Muscle of arm (tissue), 12 donors: ENCODE data around the gene PPP1R1C. TPM values are rescaled to one million over a fixed set of nuclear protein-coding genes. Genes with fewer than 3 reads are reported as not detected.
A peak's percentile ranks its signal among the peaks of the same experiment; 100 is the strongest.
"Not testable (repeated sequence)": the region's sequence is repeated elsewhere in the genome, so short reads cannot be mapped to it uniquely, and the experiment has no call there.

Experiments
- DNase-seq: peaks from one replicate; pipeline ENCODE4 v3.0.0-alpha.2; 2013
- polyA plus RNA-seq, 12 donors: library from polyadenylated mRNA; unstranded; fragments of 120-200 nt; gene quantifications; one replicate each; pipeline ENCODE4 v1.2.1, GENCODE V29; 2013; ENCODE audit not compliant: insufficient read length in 12 of 12

PPP1R1C gene
- polyA plus RNA-seq, 12 donors = 0.34 to 2.1 (median 0.77) TPM; not detected in 2

- no peak for DNase-seq
Measured at GRCh38 chr2:182014284-182014683, 28.6 kb downstream of the PPP1R1C start.

DNA sequence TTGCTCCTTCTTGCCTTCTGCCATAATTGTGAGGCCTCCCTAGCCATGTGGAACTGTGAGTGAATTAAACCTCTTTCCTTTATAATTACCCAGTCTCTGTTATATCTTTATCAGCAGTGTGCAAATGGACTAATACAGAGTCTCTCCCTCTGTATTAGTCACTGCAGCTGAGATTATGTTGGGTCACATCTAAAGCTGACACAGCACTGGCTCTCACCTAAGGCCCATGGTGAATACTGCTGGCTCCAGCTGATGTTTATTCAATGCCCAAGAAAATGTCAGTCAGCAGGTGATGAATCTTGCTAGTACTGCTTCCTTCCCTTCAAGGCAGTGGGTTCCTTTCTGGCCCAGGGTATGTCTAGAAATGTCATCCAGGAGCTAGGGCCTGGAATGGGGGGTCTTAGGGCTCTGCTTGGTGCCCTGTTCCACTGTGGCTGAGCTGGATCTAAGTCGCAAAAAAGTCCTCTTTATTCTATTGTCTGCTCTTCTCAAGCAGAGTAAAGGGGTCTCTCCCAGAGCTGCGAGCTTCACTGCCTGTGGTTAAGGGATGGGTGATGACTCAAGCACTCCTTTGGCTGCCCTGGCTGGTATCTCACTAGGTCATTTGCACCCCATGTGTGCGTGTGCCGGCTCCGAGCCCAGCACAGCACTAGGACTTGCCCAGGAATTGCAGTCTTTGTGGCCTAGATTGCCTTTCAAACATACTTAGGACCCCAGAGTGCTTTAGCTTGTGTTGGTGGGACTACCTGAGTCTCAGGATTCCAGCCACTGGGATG, 29.9 kb downstream of the PPP1R1C start:
- no peak for DNase-seq

DNA sequence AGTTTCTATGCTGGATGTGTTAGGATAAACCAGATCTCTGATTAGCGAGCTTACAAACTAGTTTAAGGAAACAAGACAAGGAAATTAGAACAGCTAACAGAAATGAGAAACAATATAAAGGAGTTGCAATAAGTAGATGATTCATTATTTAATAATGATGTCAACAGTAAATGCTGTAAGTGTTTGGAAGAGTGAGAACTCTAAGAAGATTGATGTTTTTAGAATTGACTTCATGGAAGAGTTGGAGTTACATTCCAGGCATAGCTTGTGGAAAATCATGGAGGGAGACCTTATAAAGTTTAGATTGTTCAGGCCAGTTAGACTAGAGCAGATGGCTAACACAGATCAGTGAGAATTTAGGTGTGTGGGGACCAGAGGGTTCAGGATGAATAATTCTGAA, 32.6 kb downstream of the PPP1R1C start:
- DNase-seq = no peak

- DNase-seq = no peak
Measured at GRCh38 chr2:182019731-182020130, 34.1 kb downstream of the PPP1R1C start.

DNA sequence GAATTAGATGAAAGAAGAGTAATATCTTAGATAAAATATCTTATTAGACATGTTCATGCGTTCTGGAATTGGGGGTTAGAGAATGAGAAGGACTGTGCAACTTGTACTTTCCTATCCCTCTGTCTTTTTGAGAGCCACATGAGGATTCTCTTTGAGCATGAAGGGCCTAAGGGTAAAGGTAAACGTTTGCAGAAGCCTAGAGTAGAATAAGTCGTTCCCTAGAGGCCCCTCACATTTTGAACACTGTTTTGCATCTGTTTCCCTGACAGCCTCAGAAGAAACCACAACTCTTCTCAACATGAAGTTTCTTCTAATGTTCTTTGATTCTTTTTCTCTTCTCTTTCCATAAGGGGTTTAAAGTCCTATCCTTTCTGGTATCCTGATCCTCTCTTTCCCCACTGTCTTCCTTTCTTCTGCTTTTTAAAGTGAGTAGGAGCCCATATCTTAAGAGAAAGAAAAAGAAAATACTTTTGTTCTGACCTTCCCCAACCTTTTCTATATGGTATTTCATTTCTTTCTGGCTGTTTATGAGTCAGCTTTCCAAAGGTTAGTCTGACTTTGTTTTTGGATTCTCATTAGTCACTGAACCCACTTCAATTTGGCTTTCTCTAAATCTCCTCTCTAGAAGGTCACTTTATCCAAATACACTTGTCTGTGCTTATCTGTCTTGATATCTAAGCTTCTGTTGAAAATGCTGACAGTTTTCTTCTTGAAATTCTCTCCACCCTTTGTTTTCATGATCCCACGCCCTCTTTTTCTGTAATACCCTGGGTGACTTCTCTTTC, 34.8 kb downstream of the PPP1R1C start:
- DNase-seq = no peak

DNA sequence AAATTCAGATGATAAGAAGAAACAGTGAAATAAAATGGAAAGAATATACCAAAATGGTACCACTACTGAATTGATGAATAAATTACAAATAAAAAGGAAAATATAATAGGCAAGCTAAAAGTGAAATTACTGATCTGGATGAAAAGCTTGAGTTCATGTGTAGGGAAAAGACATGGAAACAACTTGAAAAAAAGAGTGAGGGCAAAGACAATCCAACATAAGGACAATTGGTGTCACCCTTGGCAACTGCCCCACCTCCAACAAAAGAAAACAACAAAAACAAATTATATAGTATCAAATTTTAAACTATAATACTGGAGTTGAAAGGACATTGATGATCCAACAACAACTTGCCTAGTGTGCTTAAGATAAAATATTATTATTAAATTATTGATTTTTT, 37.6 kb downstream of the PPP1R1C start:
- DNase-seq = no peak

GRCh38 chr2:182030875-182031274, 45.2 kb downstream of the PPP1R1C start:
- DNase-seq = not testable (repeated sequence)

DNA sequence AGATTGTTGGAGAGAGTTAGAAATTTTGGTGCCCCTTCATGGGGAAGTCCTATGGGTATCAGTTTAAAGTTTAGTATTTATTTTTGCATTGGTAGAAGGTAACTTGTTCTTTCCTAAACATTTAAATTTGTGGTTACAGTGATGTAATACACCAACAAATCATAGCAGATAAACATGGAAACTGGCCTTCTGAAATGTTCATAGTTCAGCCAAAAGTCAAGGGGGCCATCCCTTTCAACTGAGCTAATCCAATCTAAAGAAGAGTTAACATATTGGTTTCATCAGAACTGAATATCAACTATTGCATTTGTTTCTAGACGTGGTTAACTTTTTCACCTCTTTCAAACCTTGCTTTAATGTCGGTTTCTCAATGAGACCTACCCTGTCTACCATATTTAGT, 46.3 kb downstream of the PPP1R1C start:
- no peak for DNase-seq

DNA sequence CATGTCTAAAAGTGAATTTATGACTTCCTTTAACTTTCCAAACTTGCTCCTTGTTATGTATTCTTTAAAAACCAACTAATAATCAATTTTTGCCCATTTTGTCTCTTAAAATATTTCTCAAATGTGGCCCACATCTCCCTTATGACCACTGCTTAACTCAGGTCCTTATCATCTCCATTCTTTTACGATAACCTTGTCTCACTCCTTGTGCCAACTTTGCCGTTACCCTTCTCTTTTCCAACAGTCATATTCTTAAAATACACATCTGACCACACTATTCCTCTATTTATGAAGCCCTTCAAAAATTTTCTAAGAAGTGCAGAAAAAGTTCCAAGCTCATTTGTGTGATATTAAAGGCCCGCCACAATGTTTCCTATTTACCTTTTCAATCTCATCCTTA, 47.8 kb downstream of the PPP1R1C start:
- DNase-seq = no peak

DNA sequence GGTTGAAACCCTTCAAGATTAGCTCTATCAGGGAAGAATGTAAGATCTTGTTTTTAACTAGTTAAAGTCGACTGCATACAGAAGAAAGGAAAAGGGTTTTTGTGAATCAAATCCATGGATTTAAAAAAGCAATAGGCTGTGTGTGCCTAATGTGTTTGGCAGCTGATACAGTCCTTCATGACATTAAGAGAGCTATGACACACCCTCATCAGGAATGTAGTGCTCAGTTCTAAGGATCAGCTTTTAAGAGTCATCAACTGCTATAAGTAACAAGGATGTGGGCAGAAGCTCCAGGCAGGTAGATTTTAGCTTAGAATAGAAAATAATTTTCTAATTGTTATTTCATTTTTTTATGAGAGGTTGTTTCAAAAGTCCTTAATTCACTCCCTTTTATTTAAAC, 52.9 kb downstream of the PPP1R1C start:
- DNase-seq = no peak

DNA sequence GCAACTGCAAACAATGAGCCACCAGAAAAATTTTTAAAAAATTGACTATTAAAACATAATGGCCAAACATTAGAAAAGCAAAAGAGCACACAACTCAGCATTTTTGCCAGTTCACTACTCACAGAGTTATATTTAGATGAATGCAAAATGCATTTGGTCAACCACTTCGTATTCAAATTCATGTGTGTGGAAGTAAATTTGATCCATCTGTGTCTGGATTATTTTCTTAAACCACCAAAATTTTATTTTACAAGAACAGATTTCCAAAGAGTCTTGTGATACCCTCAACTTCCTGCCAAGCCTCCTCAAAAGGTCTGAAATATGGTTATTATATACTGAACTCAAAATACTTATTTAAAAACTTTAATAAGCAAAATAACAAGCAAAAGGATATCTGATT, 57.4 kb downstream of the PPP1R1C start:
- DNase-seq = no peak

- DNase-seq = no peak
Measured at GRCh38 chr2:182043861-182044260, 58.2 kb downstream of the PPP1R1C start.

GRCh38 chr2:182047544-182047943, 61.9 kb downstream of the PPP1R1C start:
- DNase-seq = no peak

DNA sequence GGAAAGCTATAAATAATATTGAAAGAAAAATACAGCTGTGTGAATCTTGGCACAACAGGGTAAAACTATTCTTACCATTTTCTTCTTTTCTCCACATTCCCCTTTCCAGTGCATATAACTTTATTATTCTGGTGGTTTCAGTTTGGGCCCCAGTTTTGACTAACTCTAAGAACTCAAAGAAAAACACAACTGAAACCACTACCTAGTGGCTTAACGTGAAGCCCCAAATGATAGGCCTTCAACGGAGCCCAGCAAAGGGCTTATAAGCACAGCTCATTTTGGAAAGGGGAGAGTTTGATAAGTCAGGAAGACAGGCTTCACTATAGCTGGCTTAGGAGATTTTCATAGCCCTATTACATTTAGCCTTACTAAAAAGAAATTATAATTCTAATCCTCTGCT, 62.4 kb downstream of the PPP1R1C start:
- DNase-seq = no peak

GRCh38 chr2:182048621-182049020, 63.0 kb downstream of the PPP1R1C start:
- DNase-seq = no peak

DNA sequence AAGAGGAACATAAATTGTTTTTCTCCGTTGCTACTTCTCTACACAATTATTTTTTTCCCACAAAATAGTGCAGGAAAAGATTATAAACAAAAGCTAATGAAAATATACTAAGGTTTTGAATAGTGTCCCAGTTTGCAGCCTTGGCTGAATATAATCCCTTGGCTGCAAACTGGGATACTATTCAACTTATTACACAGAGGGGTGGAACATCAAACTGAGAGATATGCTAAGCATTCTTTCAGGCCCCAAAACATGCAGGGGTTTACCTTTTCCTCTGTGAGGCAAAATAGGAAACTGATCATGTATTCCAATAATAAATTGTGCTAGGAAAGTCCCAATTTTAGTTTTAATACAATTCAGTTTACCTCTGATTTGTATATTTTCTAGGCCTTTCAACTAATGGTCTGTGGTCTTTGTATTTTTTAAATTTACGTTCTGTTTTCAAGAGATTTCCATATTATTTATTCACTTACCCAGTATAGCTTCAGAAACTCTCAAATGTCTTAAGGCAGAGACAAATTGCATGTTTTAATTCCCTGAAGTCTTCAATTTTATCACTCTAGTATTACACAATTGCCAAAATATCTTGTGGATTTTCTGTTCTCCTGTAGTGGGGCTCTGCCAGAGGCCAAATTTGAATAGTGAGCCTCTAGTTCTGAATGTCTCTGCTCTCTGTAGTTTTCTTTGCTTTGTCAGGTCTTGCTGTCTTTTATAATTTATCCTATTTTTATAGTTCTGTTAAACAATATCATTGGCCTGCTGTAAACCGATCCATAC, 63.9 kb downstream of the PPP1R1C start:
- peak; percentile 72 for DNase-seq

GRCh38 chr2:182050333-182051135, 64.9 kb downstream of the PPP1R1C start:
- DNase-seq = no peak

GRCh38 chr2:182055993-182056392, 70.3 kb downstream of the PPP1R1C start:
- DNase-seq = no peak

DNA sequence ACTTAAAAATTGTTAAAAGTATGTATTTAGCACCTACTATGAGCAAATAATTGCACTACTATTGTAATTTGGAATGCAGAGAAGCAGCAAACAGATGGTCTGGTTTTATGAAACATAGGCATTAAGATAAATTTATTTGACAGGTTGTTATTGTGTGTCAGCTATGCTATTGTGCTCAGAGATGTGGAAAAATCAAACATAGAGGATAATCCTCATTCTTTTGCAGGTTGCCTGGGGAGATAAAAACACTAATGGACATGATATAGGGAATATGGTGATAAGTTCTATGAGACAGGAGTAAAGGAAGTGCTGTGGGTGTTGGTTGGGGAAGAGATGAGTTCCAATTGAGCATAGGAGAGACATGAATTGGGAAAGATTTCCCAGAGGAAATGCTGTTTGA, 71.3 kb downstream of the PPP1R1C start:
- DNase-seq = no peak

DNA sequence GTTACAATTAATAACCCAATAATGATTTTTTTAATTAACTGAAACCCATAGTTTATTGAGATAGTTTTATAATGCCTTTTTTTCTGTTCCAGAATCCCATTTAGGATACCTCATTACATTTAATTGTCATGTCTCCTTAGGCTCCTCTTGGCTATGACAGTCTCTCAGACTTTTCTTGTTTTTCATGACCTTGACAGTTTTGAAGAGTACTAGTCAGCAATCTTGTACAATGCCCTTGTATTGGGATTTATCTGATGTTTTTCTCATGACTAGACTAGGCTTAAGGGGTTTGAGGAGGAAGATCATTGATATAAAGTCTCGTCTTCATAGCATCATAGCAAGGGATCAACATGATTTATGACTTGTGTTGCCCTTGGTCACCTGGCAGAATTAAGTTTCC, 72.4 kb downstream of the PPP1R1C start:
- no peak for DNase-seq

- no peak for DNase-seq
Measured at GRCh38 chr2:182061739-182062138, 76.1 kb downstream of the PPP1R1C start.
